HepG2 (cell line): ENCODE results near the gene CTNNA1. TPM values are rescaled to one million over a fixed set of nuclear protein-coding genes. Genes with fewer than 3 reads are reported as not detected.

Experiments used
- NR1H2 ChIP-seq: sonication (generic); formaldehyde crosslinking; IDR thresholded peaks from 2 replicates; pipeline ENCODE4 v1.8.1; 2022; ENCODE audit warnings: low read depth, missing genetic modification reagents, borderline replicate concordance
- THAP9 ChIP-seq: sonication (generic); formaldehyde crosslinking; IDR thresholded peaks from 2 replicates; pipeline ENCODE4; 2020; ENCODE audit warnings: missing genetic modification reagents, mild to moderate bottlenecking, borderline replicate concordance
- TP53 ChIP-seq: sonication (generic); formaldehyde crosslinking; conservative IDR thresholded peaks from 2 replicates; pipeline ENCODE4 v1.4.0; 2020; ENCODE audit warnings: missing genetic modification reagents
- USF2 ChIP-seq, 2 experiments: sonication (generic) in 1 of 2; formaldehyde crosslinking in 1 of 2; IDR thresholded peaks; 2 replicates each; pipeline versions ENCODE4 v1.5.1 to v1.6.1; 2011 to 2020; ENCODE audit warnings: borderline replicate concordance in 1 of 2, low read depth in 1 of 2, low read length in 1 of 2, mild to moderate bottlenecking in 1 of 2, missing genetic modification reagents in 1 of 2, moderate library complexity in 1 of 2
- ZBTB1 ChIP-seq: sonication (generic); formaldehyde crosslinking; IDR thresholded peaks from 2 replicates; pipeline ENCODE4 v1.4.0; 2020; ENCODE audit warnings: missing genetic modification reagents, borderline replicate concordance
- ZNF44 ChIP-seq: sonication (generic); formaldehyde crosslinking; IDR thresholded peaks from 2 replicates; pipeline ENCODE4 v1.5.1; 2020; ENCODE audit warnings: mild to moderate bottlenecking, missing genetic modification reagents
- polyA plus RNA-seq, 8 experiments: library from polyadenylated mRNA; depleted of rRNA in 3 of 8; stranded (reverse) in 7 of 8; unstranded in 1 of 8; fragments of >200 nt; fragmentation: Illumina TruSeq in 4 of 8; extraction: Trizol in 4 of 8; gene quantifications; 2 replicates each; pipeline versions ENCODE4 v1.2.1 to v1.2.3, GENCODE V29; 2011 to 2016; ENCODE audit warnings: low read depth in 4 of 8, missing spikeins in 1 of 8, mixed read lengths in 1 of 8; ENCODE audit not compliant: insufficient read depth in 1 of 8
- total RNA-seq, 5 experiments: library from RNA; depleted of rRNA; stranded (reverse); fragments of >200 nt; fragmentation: Illumina TruSeq; extraction: Trizol; gene quantifications; 2 replicates each; pipeline ENCODE4 v1.2.3, GENCODE V29; 2016; ENCODE audit warnings: low read depth in 1 of 5

CTNNA1 gene
- total and polyA plus RNA-seq, 2 of the 13 experiments (the other 11 are each of a cell fraction or from before 2014, with no cell fraction given): 66.8 to 162 TPM

- TF ChIP-seq THAP9 (CRISPR knock-in tag) (no peak), ZBTB1 (CRISPR knock-in tag) (no peak), NR1H2 (CRISPR knock-in tag) (no peak), TP53 (CRISPR knock-in tag) (no peak), USF2 (IDR thresholded peaks at IDR 0.05; ENCODE audit: low read depth, low read length) (no peak), USF2 (CRISPR knock-in tag; IDR thresholded peaks at IDR 0.05; ENCODE audit: borderline replicate concordance) (no peak), ZNF44 (no peak)
Measured at GRCh38 chr5:138772986-138773594, 19.9 kb downstream of the CTNNA1 start (continued).
